Adrenal gland (tissue), 5 donors: Measurements from ENCODE around the gene TADA2A.

Source experiments
- POLR2A ChIP-seq, 2 donors: fragments of 450-650 bp; IDR thresholded peaks; one replicate each; pipeline ENCODE4 v1.6.1; 2017; ENCODE audit warnings: antibody characterized with exemption in 2 of 2, mild to moderate bottlenecking in 2 of 2, moderate library complexity in 1 of 2
- TF ChIP-seq, protein P1 (sequence below), 6 experiments: fragments of 450-650 bp in 4 of 6; fragments of 200-600 bp in 2 of 6; sonication (generic) in 1 of 6; IDR thresholded peaks; 1 replicate in 5 of 6; 2 replicates in 1 of 6; pipeline versions ENCODE4 v1.5.1 to v1.8.0; 2016 to 2021; ENCODE audit warnings: antibody characterized with exemption in 6 of 6, mild to moderate bottlenecking in 2 of 6, moderate library complexity in 1 of 6
- donor health status: DM: no; HTN: no; CAD: no.

DNA sequence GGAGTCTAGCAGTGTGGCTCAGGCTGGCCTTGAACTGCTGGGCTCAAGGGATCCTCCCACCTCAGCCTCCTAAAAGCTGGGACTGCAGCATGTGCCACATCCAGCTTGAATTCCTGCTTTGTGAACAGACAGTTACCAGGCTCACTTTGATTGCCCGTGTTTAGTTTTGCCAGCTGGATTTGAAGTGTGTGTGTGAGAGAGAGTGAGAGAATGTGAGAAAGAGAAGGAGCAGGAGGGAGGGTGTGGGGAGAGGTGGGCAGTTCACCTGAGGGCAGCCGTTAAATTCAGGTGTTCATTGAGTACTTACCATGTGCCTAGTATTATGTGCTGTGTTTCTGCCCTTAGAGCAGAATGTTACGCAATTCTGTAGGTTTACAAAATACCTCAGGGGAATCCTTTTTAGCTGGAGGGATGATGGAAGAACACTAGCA lies 87.7 kb downstream of the TADA2A start:
- TF ChIP-seq, protein P1, sequence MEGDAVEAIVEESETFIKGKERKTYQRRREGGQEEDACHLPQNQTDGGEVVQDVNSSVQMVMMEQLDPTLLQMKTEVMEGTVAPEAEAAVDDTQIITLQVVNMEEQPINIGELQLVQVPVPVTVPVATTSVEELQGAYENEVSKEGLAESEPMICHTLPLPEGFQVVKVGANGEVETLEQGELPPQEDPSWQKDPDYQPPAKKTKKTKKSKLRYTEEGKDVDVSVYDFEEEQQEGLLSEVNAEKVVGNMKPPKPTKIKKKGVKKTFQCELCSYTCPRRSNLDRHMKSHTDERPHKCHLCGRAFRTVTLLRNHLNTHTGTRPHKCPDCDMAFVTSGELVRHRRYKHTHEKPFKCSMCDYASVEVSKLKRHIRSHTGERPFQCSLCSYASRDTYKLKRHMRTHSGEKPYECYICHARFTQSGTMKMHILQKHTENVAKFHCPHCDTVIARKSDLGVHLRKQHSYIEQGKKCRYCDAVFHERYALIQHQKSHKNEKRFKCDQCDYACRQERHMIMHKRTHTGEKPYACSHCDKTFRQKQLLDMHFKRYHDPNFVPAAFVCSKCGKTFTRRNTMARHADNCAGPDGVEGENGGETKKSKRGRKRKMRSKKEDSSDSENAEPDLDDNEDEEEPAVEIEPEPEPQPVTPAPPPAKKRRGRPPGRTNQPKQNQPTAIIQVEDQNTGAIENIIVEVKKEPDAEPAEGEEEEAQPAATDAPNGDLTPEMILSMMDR (IDR thresholded peaks at IDR 0.05), result no peak
- TF ChIP-seq POLR2A (IDR thresholded peaks at IDR 0.05), result no peak
